Psoas muscle (tissue), 8 donors: ENCODE measurements around the gene DYNLL2. TPM values are rescaled to one million over a fixed set of nuclear protein-coding genes. Genes with fewer than 3 reads are reported as not detected.

Experiments used
- ATAC-seq, 4 donors: fragments of 200-7000 bp; cut with Tn5 transposase; one replicate each; pipeline ENCODE4 v1.9.1; 2020; ENCODE audit warnings: moderate library complexity in 3 of 4, mild to moderate bottlenecking in 2 of 4
- DNase-seq, 2 donors: peaks; one replicate each; pipeline ENCODE4 v3.0.0-alpha.2; 2020
- H3K27ac ChIP-seq: fragments of 200-600 bp; one replicate; pipeline ENCODE4 v1.8.0; 2022
- H3K27me3 ChIP-seq, 3 donors: fragments of 200-600 bp in 1 of 3; one replicate each; pipeline versions ENCODE4 v1.6.1 to v1.8.0; 2013 to 2022; ENCODE audit warnings: low read length in 2 of 3, mild to moderate bottlenecking in 2 of 3, moderate library complexity in 1 of 3; ENCODE audit not compliant: insufficient read depth in 3 of 3
- H3K36me3 ChIP-seq, 2 donors: fragments of 200-600 bp in 1 of 2; one replicate each; pipeline versions ENCODE4 v1.6.1 to v1.8.0; 2013 to 2022; ENCODE audit warnings: low read depth in 1 of 2, mild to moderate bottlenecking in 1 of 2, moderate library complexity in 1 of 2; ENCODE audit not compliant: insufficient read depth in 1 of 2
- H3K4me1 ChIP-seq: fragments of 200-600 bp; one replicate; pipeline ENCODE4 v1.8.0; 2022
- H3K4me3 ChIP-seq: fragments of 200-600 bp; one replicate; pipeline ENCODE4 v1.8.0; 2022; ENCODE audit warnings: mild to moderate bottlenecking
- H3K9me3 ChIP-seq: fragments of 200-600 bp; one replicate; pipeline ENCODE4 v1.8.0; 2022
- CTCF ChIP-seq: fragments of 200-600 bp; IDR thresholded peaks from one replicate; pipeline ENCODE4 v1.8.0; 2022; ENCODE audit warnings: antibody characterized with exemption
- WGBS, 3 donors: extraction: QIAGEN DNeasy Blood & Tissue Kit; methylation state at CpG; one replicate each; pipeline versions ENCODE4 v1.1.6 to v1.1.7; 2013; 5-methylcytosine and 5-hydroxymethylcytosine counted together
- intact Hi-C, 2 donors: fragments of 100-400 bp; cut with DNase I; formaldehyde crosslinking; loops; one replicate each; pipeline versions ENCODE4 v1.11.0 to v1.14.2; 2022
- polyA plus RNA-seq, 3 donors: library from polyadenylated mRNA; stranded (reverse); fragments of 200-250 nt; gene quantifications; one replicate each; pipeline ENCODE4 v1.2.3, GENCODE V29; 2013
- total RNA-seq, 4 donors: library from RNA; stranded (reverse); fragmentation: NEBNext Ultra II Directional in 2 of 4; extraction: Animal tissue kit (Norgen Biotek cat#: 25700) in 2 of 4; gene quantifications; one replicate each; pipeline versions ENCODE4 v1.2.1 to v1.2.4, GENCODE V29; 2021 to 2023
- donor health status: healthy with polysubstance abuse.
- donor health status: DM: no; HTN: no; CAD: no; lungs with moderate emphysema.
- donor health status: Bipolar disorder and iron deficiency.
- donor health status: healthy.
- donor health status: DM: yes; HTN: yes; CAD: no.
- donor health status: DM: no; HTN: no; CAD: no.
- donor health status: DM: no; HTN: no; CAD: no.
- donor health status: DM: yes; HTN: yes; CAD: no.

Gene DYNLL2
- total and polyA plus RNA-seq, 7 donors = 28.9 to 84.3 (median 46.8) TPM

DNA sequence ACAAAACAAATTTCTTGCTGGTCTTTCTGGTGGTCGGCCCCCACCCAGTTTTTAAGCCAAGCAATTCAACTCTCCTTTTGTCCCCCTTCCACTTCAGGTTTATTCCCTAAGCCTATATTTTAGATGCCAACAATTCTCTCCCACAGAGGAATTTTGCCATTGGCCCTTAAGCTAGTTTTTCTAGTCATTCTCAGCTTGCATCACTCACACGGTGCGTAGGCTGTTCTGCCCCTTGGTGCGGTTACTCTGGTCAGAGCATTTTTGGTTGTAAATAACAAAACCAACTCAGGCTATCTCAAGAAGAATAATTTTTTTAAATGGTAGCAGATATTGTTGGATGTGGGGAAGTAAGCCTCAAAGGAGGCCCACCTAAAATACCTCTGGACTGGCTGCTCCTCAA lies 33.7 kb upstream of the DYNLL2 start:
- 89 to 96% (median 92%) methylated on average over 4 of the region's 4 CpGs for WGBS, 3 donors
- no peak overlapping the region for H3K27ac ChIP-seq
- H3K27me3 ChIP-seq = no peaks in the 10 kb centered on the region
- no peak for TF ChIP-seq CTCF
- H3K9me3 ChIP-seq = no peaks in the 10 kb centered on the region
- intact Hi-C loops = no loop called here
- H3K4me1 ChIP-seq = no peaks in the 10 kb centered on the region
- ATAC-seq (no peak), DNase-seq (no peak)
- no peaks in the 10 kb centered on the region for H3K36me3 ChIP-seq
- no peak overlapping the region for H3K4me3 ChIP-seq

DNA sequence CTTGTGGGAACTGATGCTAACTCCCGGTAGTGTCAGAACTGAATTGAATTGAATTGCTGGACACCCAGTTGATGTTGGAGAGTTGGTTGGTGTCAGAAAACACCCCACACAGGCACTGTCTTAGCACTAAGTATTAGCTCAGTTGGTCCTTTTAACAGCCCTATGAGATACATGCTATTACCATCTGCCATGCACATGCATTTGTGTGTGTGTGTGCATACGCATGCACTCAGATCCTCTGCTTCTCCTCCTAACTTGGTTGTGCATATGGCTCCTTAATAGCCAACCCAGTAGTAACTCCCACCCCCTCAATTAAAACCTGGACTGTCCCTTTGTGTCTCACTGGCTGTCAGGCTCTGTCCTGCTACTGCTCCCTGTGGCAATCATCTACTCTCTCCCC lies 32.3 kb upstream of the DYNLL2 start:
- Histone ChIP-seq H3K9me3 (no peaks in the 10 kb centered on the region), H3K36me3 (no peaks in the 10 kb centered on the region), H3K4me3 (no peak overlapping the region), H3K4me1 (no peaks in the 10 kb centered on the region), H3K27me3 (no peaks in the 10 kb centered on the region), H3K27ac (no peak overlapping the region)
- WGBS, 3 donors = 84 to 90% (median 89%) methylated on average over 2 of the region's 2 CpGs
- intact Hi-C loops = no loop called here
- DNase-seq (no peak), ATAC-seq (no peak)
- no peak for TF ChIP-seq CTCF

DNA sequence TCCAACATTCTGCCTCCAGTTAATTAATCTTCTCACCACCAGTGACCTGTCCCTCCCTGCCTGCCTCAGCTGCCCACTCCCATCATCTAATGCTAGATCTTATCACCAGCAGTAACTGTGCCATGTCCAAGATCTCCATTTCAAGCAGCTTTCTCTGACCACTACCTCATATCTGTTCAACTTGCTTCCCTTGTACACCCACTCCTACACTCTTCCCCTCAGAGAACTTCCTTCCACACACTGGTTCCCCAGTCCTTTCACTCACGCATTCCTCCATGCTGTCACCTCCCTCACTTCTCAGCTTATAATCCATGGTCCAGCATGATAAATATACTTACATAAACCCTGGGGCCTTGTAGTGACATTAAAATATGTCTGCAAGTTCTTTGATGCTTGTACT lies 31.8 kb upstream of the DYNLL2 start:
- no peaks in the 10 kb centered on the region for H3K36me3 ChIP-seq
- no peak overlapping the region for H3K4me3 ChIP-seq
- DNase-seq (no peak), ATAC-seq (no peak)
- H3K27ac ChIP-seq = no peak overlapping the region
- intact Hi-C loops = no loop called here
- no peaks in the 10 kb centered on the region for H3K4me1 ChIP-seq
- no peaks in the 10 kb centered on the region for H3K9me3 ChIP-seq
- WGBS, 3 donors = 88 to 95% (median 93%) methylated on average over 1 of the region's 1 CpG
- TF ChIP-seq CTCF = no peak
- H3K27me3 ChIP-seq = no peaks in the 10 kb centered on the region

DNA sequence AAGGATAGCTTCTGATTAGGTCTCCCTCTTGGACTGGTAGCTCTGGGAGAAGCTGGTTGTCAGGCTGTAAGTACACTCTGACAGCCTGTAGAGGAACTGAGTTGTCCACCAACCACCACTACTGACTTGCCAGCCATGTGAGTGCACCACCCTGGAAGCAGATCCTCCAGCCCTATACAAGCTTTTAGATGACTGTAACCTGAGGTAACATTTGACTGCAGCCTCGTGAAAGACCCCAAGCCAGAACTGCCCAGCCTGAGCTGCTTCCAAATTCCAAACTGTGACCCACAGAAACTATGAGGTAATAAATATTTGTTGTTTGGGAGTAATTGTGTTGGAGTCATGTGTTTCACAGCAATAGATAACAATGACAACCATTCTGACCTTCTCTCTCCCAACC lies 30.8 kb upstream of the DYNLL2 start:
- DNase-seq (no peak), ATAC-seq (no peak)
- Histone ChIP-seq H3K9me3 (no peaks in the 10 kb centered on the region), H3K27ac (no peak overlapping the region), H3K4me1 (no peaks in the 10 kb centered on the region), H3K27me3 (no peaks in the 10 kb centered on the region), H3K36me3 (no peaks in the 10 kb centered on the region), H3K4me3 (no peak overlapping the region)
- WGBS, 3 donors = 38 to 39% (median 39%) methylated on average over 1 of the region's 1 CpG
- intact Hi-C loops = no loop called here
- no peak for TF ChIP-seq CTCF

- intact Hi-C loops = no loop called here
- TF ChIP-seq CTCF = no peak
- H3K27ac ChIP-seq = no peak overlapping the region
- no peak for ATAC-seq
- no peak for DNase-seq
- H3K4me3 ChIP-seq = no peak overlapping the region
- H3K27me3 ChIP-seq = no peaks in the 10 kb centered on the region
- H3K9me3 ChIP-seq = no peaks in the 10 kb centered on the region
- no peaks in the 10 kb centered on the region for H3K36me3 ChIP-seq
- WGBS, 3 donors = 55 to 63% (median 60%) methylated on average over 8 of the region's 8 CpGs
- no peaks in the 10 kb centered on the region for H3K4me1 ChIP-seq
These were observed 30.1 kb upstream of the DYNLL2 start for GRCh38 chr17:58052945-58053715.
